NCI-H2171 treated with DMSO at 0.1 percent for 48 hours (cell line): ENCODE data around the gene SESN2.

ENCODE experiments used
- DNase-seq: peaks from one replicate; lab custom pipeline; 2025; lab: John Stamatoyannopoulos, UW

The SESN2 gene

GRCh38 chr1:28282426-28283407 is 23.4 kb downstream of the SESN2 start:
- no peak for DNase-seq

GRCh38 chr1:28286111-28286510 is 26.8 kb downstream of the SESN2 start:
- peak; percentile 46 for DNase-seq

GRCh38 chr1:28288487-28288886 is 29.2 kb downstream of the SESN2 start:
- DNase-seq = no peak

- no peak for DNase-seq
Measured at GRCh38 chr1:28290851-28291250, 31.5 kb downstream of the SESN2 start.

- no peak for DNase-seq
Measured at GRCh38 chr1:28291711-28292110, 32.4 kb downstream of the SESN2 start.

- no peak for DNase-seq
Measured at GRCh38 chr1:28295936-28296335, 36.6 kb downstream of the SESN2 start.

GRCh38 chr1:28296401-28297261 is 37.3 kb downstream of the SESN2 start:
- no peak for DNase-seq

- DNase-seq = no peak
Measured at GRCh38 chr1:28297826-28298225, 38.5 kb downstream of the SESN2 start.

GRCh38 chr1:28298438-28298837 is 39.1 kb downstream of the SESN2 start:
- DNase-seq = no peak

GRCh38 chr1:28301368-28302174 is 42.3 kb downstream of the SESN2 start:
- DNase-seq = no peak

- DNase-seq = no peak
Measured at GRCh38 chr1:28302247-28302646, 42.9 kb downstream of the SESN2 start.

- DNase-seq = no peak
Measured at GRCh38 chr1:28306301-28306949, 47.1 kb downstream of the SESN2 start.

- no peak for DNase-seq
Measured at GRCh38 chr1:28308750-28309149, 49.4 kb downstream of the SESN2 start.

- no peak for DNase-seq
Measured at GRCh38 chr1:28309702-28310101, 50.4 kb downstream of the SESN2 start.

- no peak for DNase-seq
Measured at GRCh38 chr1:28313702-28314546, 54.6 kb downstream of the SESN2 start.

GRCh38 chr1:28314547-28314941 is 55.2 kb downstream of the SESN2 start:
- no peak for DNase-seq

GRCh38 chr1:28317014-28317413 is 57.7 kb downstream of the SESN2 start:
- DNase-seq = no peak

- no peak for DNase-seq
Measured at GRCh38 chr1:28322194-28322593, 62.9 kb downstream of the SESN2 start.

GRCh38 chr1:28323720-28324119 is 64.4 kb downstream of the SESN2 start:
- no peak for DNase-seq

- DNase-seq = no peak
Measured at GRCh38 chr1:28326515-28326914, 67.2 kb downstream of the SESN2 start.

- no peak for DNase-seq
Measured at GRCh38 chr1:28326984-28327383, 67.7 kb downstream of the SESN2 start.
